HG02588 (cell line): ENCODE results near the gene CBLL1.

ENCODE experiments used
- ATAC-seq: cut with Tn5 transposase; IDR thresholded peaks from one replicate; pipeline ENCODE4 v1.9.1; 2021; ENCODE audit warnings: mild to moderate bottlenecking, moderate library complexity; ENCODE audit not compliant: unreplicated experiment

The CBLL1 gene

GRCh38 chr7:107742678-107743566 is 1.0 kb upstream of the CBLL1 start:
- peak; percentile 31 for ATAC-seq

GRCh38 chr7:107744345-107744750 is 406 bp downstream of the CBLL1 start:
- peak; percentile 32 for ATAC-seq

GRCh38 chr7:107746006-107746405 is 2.1 kb downstream of the CBLL1 start:
- ATAC-seq = no peak

GRCh38 chr7:107751113-107751512 is 7.2 kb downstream of the CBLL1 start:
- no peak for ATAC-seq

- no peak for ATAC-seq
Observed at GRCh38 chr7:107754642-107755041, 10.7 kb downstream of the CBLL1 start.

- no peak for ATAC-seq
Observed at GRCh38 chr7:107758667-107759066, 14.7 kb downstream of the CBLL1 start.

- ATAC-seq = no peak
Observed at GRCh38 chr7:107767391-107767790, 23.4 kb downstream of the CBLL1 start.

GRCh38 chr7:107768263-107768662 is 24.3 kb downstream of the CBLL1 start:
- ATAC-seq = no peak

GRCh38 chr7:107773027-107773426 is 29.1 kb downstream of the CBLL1 start:
- no peak for ATAC-seq

GRCh38 chr7:107777702-107778101 is 33.8 kb downstream of the CBLL1 start:
- ATAC-seq = no peak

- ATAC-seq = no peak
Observed at GRCh38 chr7:107778283-107778682, 34.3 kb downstream of the CBLL1 start.

GRCh38 chr7:107779647-107780099 is 35.7 kb downstream of the CBLL1 start:
- no peak for ATAC-seq

GRCh38 chr7:107782374-107782773 is 38.4 kb downstream of the CBLL1 start:
- ATAC-seq = no peak

- no peak for ATAC-seq
Observed at GRCh38 chr7:107783648-107784047, 39.7 kb downstream of the CBLL1 start.

- ATAC-seq = no peak
Observed at GRCh38 chr7:107785170-107785569, 41.2 kb downstream of the CBLL1 start.

GRCh38 chr7:107785926-107786325 is 42.0 kb downstream of the CBLL1 start:
- no peak for ATAC-seq

- no peak for ATAC-seq
Observed at GRCh38 chr7:107788216-107788615, 44.3 kb downstream of the CBLL1 start.

- no peak for ATAC-seq
Observed at GRCh38 chr7:107788662-107789061, 44.7 kb downstream of the CBLL1 start.

- ATAC-seq = no peak
Observed at GRCh38 chr7:107789647-107790046, 45.7 kb downstream of the CBLL1 start.

GRCh38 chr7:107792364-107792763 is 48.4 kb downstream of the CBLL1 start:
- ATAC-seq = no peak

- no peak for ATAC-seq
Observed at GRCh38 chr7:107799647-107800264, 55.8 kb downstream of the CBLL1 start.

- no peak for ATAC-seq
Observed at GRCh38 chr7:107803009-107803610, 59.2 kb downstream of the CBLL1 start, which contains the start of gene SLC26A3. TSS of gene SLC26A3 (minus strand) at chr7:107803223. CDS start at chr7:107794509, 8,714 bp downstream.
